ENCODE measurements around the gene DCAF12L2. TPM values are rescaled to one million over a fixed set of nuclear protein-coding genes. Genes with fewer than 3 reads are reported as not detected.

DCAF12L2 gene
- total RNA-seq, 2 donors from 2014 or later: 3.6 to 52.1 TPM

DNA sequence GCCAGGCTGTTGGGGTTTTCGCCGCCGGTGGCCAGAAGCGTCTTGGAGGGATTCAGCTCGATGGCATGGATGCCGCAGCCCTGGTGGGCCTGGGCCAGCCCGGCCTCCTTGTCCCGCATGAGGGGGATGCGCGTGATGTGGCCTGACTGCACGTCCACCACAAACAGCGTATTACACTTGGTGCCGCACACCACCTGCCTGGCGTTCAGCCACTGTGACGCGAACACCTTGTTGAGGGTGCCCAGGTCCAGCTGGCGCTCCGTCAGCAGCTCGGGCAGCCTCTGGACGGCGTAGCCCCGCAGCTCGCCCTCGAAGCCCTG is 728 bp downstream of the DCAF12L2 start:
- Histone ChIP-seq H3K36me3 (no peaks in the 10 kb centered on the region), H3K4me3 (peak overlapping the region; percentile 23 to 25), H3K27me3 (replicated peaks; ENCODE audit: insufficient read depth) (no peaks in the 10 kb centered on the region), H3K27ac (no peak overlapping the region), H3K4me1 (replicated peaks) (no peaks in the 10 kb centered on the region), H3K9me3 (no peaks in the 10 kb centered on the region)
- WGBS: 49% methylated on average over 20 of the region's 24 CpGs
- DNase-seq (ENCODE audit: low spot score): no peak
- TF ChIP-seq POLR2A (IDR thresholded peaks at IDR 0.05) (no peak), POLR2AphosphoS5 (IDR thresholded peaks at IDR 0.05) (no peak)
- TF ChIP-seq, protein P1, sequence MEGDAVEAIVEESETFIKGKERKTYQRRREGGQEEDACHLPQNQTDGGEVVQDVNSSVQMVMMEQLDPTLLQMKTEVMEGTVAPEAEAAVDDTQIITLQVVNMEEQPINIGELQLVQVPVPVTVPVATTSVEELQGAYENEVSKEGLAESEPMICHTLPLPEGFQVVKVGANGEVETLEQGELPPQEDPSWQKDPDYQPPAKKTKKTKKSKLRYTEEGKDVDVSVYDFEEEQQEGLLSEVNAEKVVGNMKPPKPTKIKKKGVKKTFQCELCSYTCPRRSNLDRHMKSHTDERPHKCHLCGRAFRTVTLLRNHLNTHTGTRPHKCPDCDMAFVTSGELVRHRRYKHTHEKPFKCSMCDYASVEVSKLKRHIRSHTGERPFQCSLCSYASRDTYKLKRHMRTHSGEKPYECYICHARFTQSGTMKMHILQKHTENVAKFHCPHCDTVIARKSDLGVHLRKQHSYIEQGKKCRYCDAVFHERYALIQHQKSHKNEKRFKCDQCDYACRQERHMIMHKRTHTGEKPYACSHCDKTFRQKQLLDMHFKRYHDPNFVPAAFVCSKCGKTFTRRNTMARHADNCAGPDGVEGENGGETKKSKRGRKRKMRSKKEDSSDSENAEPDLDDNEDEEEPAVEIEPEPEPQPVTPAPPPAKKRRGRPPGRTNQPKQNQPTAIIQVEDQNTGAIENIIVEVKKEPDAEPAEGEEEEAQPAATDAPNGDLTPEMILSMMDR (IDR thresholded peaks at IDR 0.05): no peak
- intact Hi-C loops (cut with DNase I): no loop called here

DNA sequence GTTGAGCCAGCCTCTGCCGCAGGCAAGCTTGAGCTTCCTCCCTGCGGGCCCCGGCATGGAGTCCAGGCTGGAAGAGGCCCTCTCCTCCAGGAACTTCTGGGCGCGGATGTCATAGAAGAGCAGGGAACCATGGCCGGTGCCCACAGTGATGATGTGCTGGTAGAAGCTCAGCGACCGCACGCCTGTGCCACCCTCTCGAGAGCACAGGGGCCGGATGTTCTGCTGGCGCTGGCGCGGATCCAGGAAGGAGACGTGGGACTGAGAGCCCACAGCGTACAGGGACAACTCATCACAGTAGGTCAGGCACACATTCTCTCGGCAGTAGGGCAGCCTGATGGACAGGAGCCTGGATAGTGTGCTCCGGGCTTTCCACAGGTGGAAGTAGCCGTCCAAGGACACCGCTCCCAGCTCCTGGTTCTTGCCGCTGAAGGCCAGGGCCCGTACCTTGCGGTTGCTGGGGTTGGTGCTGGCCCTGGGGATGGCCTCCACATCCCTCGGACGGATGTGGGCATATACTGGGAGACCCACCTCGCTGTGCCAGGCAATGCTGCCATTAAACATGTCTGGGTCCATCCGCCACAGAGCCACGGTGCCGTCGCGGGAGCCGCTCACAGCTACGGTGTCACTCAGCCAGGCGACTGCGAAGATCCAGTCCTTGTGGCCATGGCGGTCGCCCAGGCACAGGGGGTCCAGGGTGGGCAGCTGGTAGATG is 1.2 kb downstream of the DCAF12L2 start:
- intact Hi-C loops (cut with DNase I): no loop called here
- DNase-seq (ENCODE audit: low spot score): no peak
- Histone ChIP-seq H3K27ac (no peak overlapping the region), H3K9me3 (no peaks in the 10 kb centered on the region), H3K27me3 (replicated peaks; ENCODE audit: insufficient read depth) (no peaks in the 10 kb centered on the region), H3K36me3 (no peaks in the 10 kb centered on the region), H3K4me3 (no peak overlapping the region), H3K4me1 (replicated peaks) (no peaks in the 10 kb centered on the region)
- TF ChIP-seq POLR2A (IDR thresholded peaks at IDR 0.05) (no peak), POLR2AphosphoS5 (IDR thresholded peaks at IDR 0.05) (no peak)
- TF ChIP-seq, protein P1 (IDR thresholded peaks at IDR 0.05): no peak
- 92% methylated on average over 29 of the region's 37 CpGs for WGBS

DNA sequence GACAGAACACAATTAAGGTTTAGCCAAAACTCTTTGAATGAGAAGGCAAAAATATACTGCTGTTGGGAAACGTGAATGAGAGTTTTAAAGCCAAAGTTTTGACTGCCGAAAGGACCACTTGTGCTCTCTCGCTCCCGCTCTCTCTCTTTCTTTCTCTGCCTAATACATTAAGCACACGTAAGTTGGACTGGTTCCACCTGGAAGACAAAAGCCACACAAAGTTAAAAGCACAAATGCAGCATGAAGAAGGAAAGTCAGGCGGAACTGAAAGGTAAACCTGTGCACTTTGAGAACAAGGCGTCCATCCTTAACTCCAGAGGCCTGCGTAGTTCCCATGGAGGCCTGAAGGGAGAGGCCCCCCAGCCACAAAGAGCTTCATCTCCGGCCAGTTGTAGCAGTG is 1.9 kb downstream of the DCAF12L2 start:
- no peaks in the 10 kb centered on the region for H3K36me3 ChIP-seq
- no peak overlapping the region for H3K4me3 ChIP-seq
- TF ChIP-seq, protein P1 (IDR thresholded peaks at IDR 0.05): no peak
- TF ChIP-seq POLR2A (IDR thresholded peaks at IDR 0.05) (no peak), POLR2AphosphoS5 (IDR thresholded peaks at IDR 0.05) (no peak)
- no peaks in the 10 kb centered on the region for H3K4me1 ChIP-seq (replicated peaks)
- H3K27ac ChIP-seq: no peak overlapping the region
- intact Hi-C loops (cut with DNase I): no loop called here
- H3K9me3 ChIP-seq: no peaks in the 10 kb centered on the region
- DNase-seq (ENCODE audit: low spot score): no peak
- 68% methylated on average over 9 of the region's 9 CpGs for WGBS
- H3K27me3 ChIP-seq (replicated peaks; ENCODE audit: insufficient read depth): no peaks in the 10 kb centered on the region

DNA sequence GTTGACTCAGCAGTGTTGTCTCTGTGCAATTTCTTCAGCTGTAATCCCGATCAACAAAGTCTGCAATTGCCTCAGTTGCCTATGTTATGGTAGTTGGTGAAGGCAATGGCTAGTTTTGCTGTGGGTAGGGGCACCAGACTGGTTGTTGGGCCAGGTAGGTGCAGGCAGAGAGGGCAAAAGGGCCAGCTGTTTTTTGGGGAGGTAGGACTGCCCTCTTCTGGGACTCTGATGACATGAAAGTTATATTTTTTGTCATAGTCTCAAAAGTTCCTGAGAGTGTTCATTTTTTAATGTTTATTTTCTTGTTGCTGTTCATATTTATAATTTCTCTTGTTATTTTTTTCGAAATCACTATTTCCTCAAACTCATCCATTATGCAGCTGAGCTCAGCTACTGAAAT is 25.1 kb downstream of the DCAF12L2 start:
- TF ChIP-seq, protein P1 (IDR thresholded peaks at IDR 0.05): no peak
- TF ChIP-seq POLR2AphosphoS5 (IDR thresholded peaks at IDR 0.05) (no peak), POLR2A (IDR thresholded peaks at IDR 0.05) (no peak)
- no peak overlapping the region for H3K27ac ChIP-seq
- no peaks in the 10 kb centered on the region for H3K9me3 ChIP-seq
- H3K4me1 ChIP-seq (replicated peaks): no peaks in the 10 kb centered on the region
- intact Hi-C loops (cut with DNase I): no loop called here
- no peaks in the 10 kb centered on the region for H3K27me3 ChIP-seq (replicated peaks; ENCODE audit: insufficient read depth)
- no peak for DNase-seq (ENCODE audit: low spot score)
- H3K4me3 ChIP-seq: no peak overlapping the region
- WGBS: 92% methylated on average over 2 of the region's 2 CpGs
- H3K36me3 ChIP-seq: no peaks in the 10 kb centered on the region

DNA sequence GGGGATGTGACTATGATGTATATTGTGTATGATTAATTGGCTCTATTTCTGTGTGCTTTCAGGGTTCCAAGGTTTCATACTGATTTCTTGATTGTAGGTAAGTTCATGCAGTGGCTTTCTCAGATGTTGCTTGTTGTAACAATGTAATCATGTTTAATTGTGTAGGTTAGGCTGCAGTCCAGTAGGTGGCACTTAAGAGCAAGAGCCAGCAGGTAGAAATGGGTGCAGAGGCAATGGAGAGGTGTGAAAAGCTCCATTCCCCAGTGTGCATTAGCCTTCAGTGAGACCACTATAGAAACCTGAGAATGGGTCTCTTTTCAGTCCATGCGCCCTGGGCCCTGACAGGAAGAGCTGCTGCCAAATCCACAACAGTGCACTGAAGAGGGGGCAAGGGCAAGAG is 28.2 kb downstream of the DCAF12L2 start:
- DNase-seq (ENCODE audit: low spot score): no peak
- 89% methylated on average over 1 of the region's 1 CpG for WGBS
- Histone ChIP-seq H3K27ac (no peak overlapping the region), H3K27me3 (replicated peaks; ENCODE audit: insufficient read depth) (no peaks in the 10 kb centered on the region), H3K36me3 (no peaks in the 10 kb centered on the region), H3K4me1 (replicated peaks) (no peaks in the 10 kb centered on the region), H3K4me3 (no peak overlapping the region), H3K9me3 (no peaks in the 10 kb centered on the region)
- intact Hi-C loops (cut with DNase I): no loop called here
- TF ChIP-seq POLR2AphosphoS5 (IDR thresholded peaks at IDR 0.05) (no peak), POLR2A (IDR thresholded peaks at IDR 0.05) (no peak)
- TF ChIP-seq, protein P1 (IDR thresholded peaks at IDR 0.05): no peak

Data from prostate gland (tissue), 2 donors.